Gastroesophageal sphincter (tissue), 4 donors: ENCODE measurements around the gene ATP8A1. TPM values are rescaled to one million over a fixed set of nuclear protein-coding genes. Genes with fewer than 3 reads are reported as not detected.

ENCODE experiments used
- ATAC-seq: fragments of 150-250 bp; one replicate; pipeline ENCODE4 v1.9.1; 2016; ENCODE audit warnings: mild to moderate bottlenecking, moderate library complexity
- H3K27ac ChIP-seq, 4 donors: fragments of 200-600 bp; sonication (generic) in 3 of 4; 1 replicate in 3 of 4; 2 replicates in 1 of 4; pipeline ENCODE4 v1.5.1; 2016 to 2019
- H3K27me3 ChIP-seq: fragments of 200-600 bp; sonication (generic); one replicate; pipeline ENCODE4 v1.5.1; 2019
- H3K36me3 ChIP-seq, 2 donors: fragments of 200-600 bp; sonication (generic); one replicate each; pipeline ENCODE4 v1.5.1; 2019; ENCODE audit warnings: control low read depth in 1 of 2
- H3K4me1 ChIP-seq, 3 donors: fragments of 200-600 bp; sonication (generic); 1 replicate in 2 of 3; 2 replicates in 1 of 3; pipeline ENCODE4 v1.5.1; 2016 to 2019; ENCODE audit warnings: control low read depth in 2 of 3
- H3K4me3 ChIP-seq, 2 donors: fragments of 200-600 bp; sonication (generic); one replicate each; pipeline ENCODE4 v1.5.1; 2019; ENCODE audit warnings: mild to moderate bottlenecking in 1 of 2, moderate library complexity in 1 of 2
- H3K9me3 ChIP-seq, 3 donors: fragments of 200-600 bp; sonication (generic); one replicate each; pipeline ENCODE4 v1.5.1; 2017 to 2019; ENCODE audit warnings: control low read depth in 2 of 3
- CTCF ChIP-seq, 4 experiments: fragments of 200-600 bp in 2 of 4; fragments of 450-650 bp in 2 of 4; sonication (generic) in 1 of 4; IDR thresholded peaks; one replicate each; pipeline ENCODE4 v1.5.1; 2017 to 2019; ENCODE audit warnings: antibody characterized with exemption in 4 of 4, mild to moderate bottlenecking in 2 of 4, moderate library complexity in 2 of 4
- EP300 ChIP-seq: sonication (generic); formaldehyde crosslinking; IDR thresholded peaks from one replicate; pipeline ENCODE4 v1.6.1; 2017; ENCODE audit warnings: antibody characterized with exemption, mild to moderate bottlenecking
- POLR2A ChIP-seq, 2 donors: fragments of 450-650 bp; IDR thresholded peaks; one replicate each; pipeline ENCODE4 v1.6.1; 2017; ENCODE audit warnings: antibody characterized with exemption in 2 of 2, mild to moderate bottlenecking in 2 of 2, moderate library complexity in 1 of 2
- POLR2AphosphoS5 ChIP-seq: sonication (generic); formaldehyde crosslinking; IDR thresholded peaks from one replicate; pipeline ENCODE4 v1.6.1; 2017; ENCODE audit warnings: antibody characterized with exemption
- WGBS, 2 donors: methylation state at CpG; one replicate each; pipeline ENCODE4 v1.1.5; 2018; ENCODE audit warnings: low coverage in 1 of 2; 5-methylcytosine and 5-hydroxymethylcytosine counted together
- total RNA-seq, 4 donors: library from RNA; depleted of rRNA; stranded (reverse); fragments of >200 nt; gene quantifications; one replicate each; pipeline ENCODE4 v1.1.0, GENCODE V29; 2016

ATP8A1 gene
- total RNA-seq, 4 donors from 2014 or later, result 5.6 to 21.9 (median 8.9) TPM

- H3K36me3 ChIP-seq, result peaks cover 0 to 34% of the 10 kb centered on the region in 2 donors
- H3K27me3 ChIP-seq, result no peaks in the 10 kb centered on the region
- no peak overlapping the region for H3K4me3 ChIP-seq
- H3K4me1 ChIP-seq, result no peaks in the 10 kb centered on the region
- no peak overlapping the region for H3K27ac ChIP-seq
- H3K9me3 ChIP-seq, result no peaks in the 10 kb centered on the region
- TF ChIP-seq POLR2A (IDR thresholded peaks at IDR 0.05) (no peak), EP300 (no peak), POLR2AphosphoS5 (no peak), CTCF (IDR thresholded peaks at IDR 0.05) (no peak)
- WGBS, 2 donors, result 71 to 78% methylated on average over 7 of the region's 7 CpGs
- ATAC-seq, result no peak
Observed at GRCh38 chr4:42436928-42437565, 219.9 kb downstream of the ATP8A1 start.

- H3K4me1 ChIP-seq, result no peaks in the 10 kb centered on the region
- TF ChIP-seq POLR2AphosphoS5, result no peak
- TF ChIP-seq POLR2A (IDR thresholded peaks at IDR 0.05), result no peak
- no peak for TF ChIP-seq CTCF (IDR thresholded peaks at IDR 0.05)
- no peak for TF ChIP-seq EP300
- H3K27ac ChIP-seq, result no peak overlapping the region
- H3K27me3 ChIP-seq, result no peaks in the 10 kb centered on the region
- 91 to 100% methylated on average over 1 to 2 of the region's 2 CpGs for WGBS, 2 donors
- peaks cover 0 to 23% of the 10 kb centered on the region in 2 donors for H3K36me3 ChIP-seq
- no peak for ATAC-seq
- no peaks in the 10 kb centered on the region for H3K9me3 ChIP-seq
- no peak overlapping the region for H3K4me3 ChIP-seq
Observed at GRCh38 chr4:42428036-42428435, 228.9 kb downstream of the ATP8A1 start.

GRCh38 chr4:42425146-42426065 is 231.5 kb downstream of the ATP8A1 start:
- 89 to 95% methylated on average over 9 to 11 of the region's 19 CpGs for WGBS, 2 donors
- TF ChIP-seq EP300 (no peak), CTCF (IDR thresholded peaks at IDR 0.05) (no peak), POLR2AphosphoS5 (no peak), POLR2A (IDR thresholded peaks at IDR 0.05) (no peak)
- Histone ChIP-seq H3K4me1 (no peaks in the 10 kb centered on the region), H3K4me3 (no peak overlapping the region), H3K27me3 (no peaks in the 10 kb centered on the region), H3K27ac (no peak overlapping the region), H3K9me3 (no peaks in the 10 kb centered on the region), H3K36me3 (peaks cover 0 to 33% of the 10 kb centered on the region in 2 donors)
- ATAC-seq, result no peak

- no peak overlapping the region for H3K4me3 ChIP-seq
- 83 to 85% methylated on average over 3 to 5 of the region's 5 CpGs for whole genome bisulfite sequencing, 2 donors
- no peak for ATAC-seq
- H3K27me3 ChIP-seq, result no peaks in the 10 kb centered on the region
- no peaks in the 10 kb centered on the region for H3K9me3 ChIP-seq
- no peaks in the 10 kb centered on the region for H3K4me1 ChIP-seq
- H3K27ac ChIP-seq, result no peak overlapping the region
- TF ChIP-seq CTCF (IDR thresholded peaks at IDR 0.05) (no peak), EP300 (no peak), POLR2AphosphoS5 (no peak), POLR2A (IDR thresholded peaks at IDR 0.05) (no peak)
- peaks cover 0 to 37% of the 10 kb centered on the region in 2 donors for H3K36me3 ChIP-seq
Observed at GRCh38 chr4:42420140-42420539, 236.8 kb downstream of the ATP8A1 start.
